Omental fat pad (tissue), 4 donors: ENCODE measurements around the gene MON2. TPM values are rescaled to one million over a fixed set of nuclear protein-coding genes. Genes with fewer than 3 reads are reported as not detected.

Experiments
- ATAC-seq: fragments of 150-250 bp; one replicate; pipeline ENCODE4 v1.9.1; 2016; ENCODE audit warnings: mild to moderate bottlenecking, moderate library complexity; ENCODE audit not compliant: low FRiP score
- DNase-seq: peaks from one replicate; pipeline ENCODE4 v3.0.0-alpha.2; 2019; ENCODE audit warnings: low spot score
- CTCF ChIP-seq, 3 donors: fragments of 450-650 bp; IDR thresholded peaks; one replicate each; pipeline ENCODE4 v1.5.1; 2016 to 2017; ENCODE audit warnings: antibody characterized with exemption in 3 of 3, mild to moderate bottlenecking in 3 of 3, moderate library complexity in 2 of 3
- total RNA-seq, 4 donors: library from RNA; depleted of rRNA; stranded (reverse); fragments of >200 nt; gene quantifications; one replicate each; pipeline ENCODE4 v1.1.0, GENCODE V29; 2016

The MON2 gene
- total RNA-seq, 4 donors from 2014 or later = 65.6 to 107 (median 73.9) TPM

GRCh38 chr12:62622177-62622576 is 155.6 kb downstream of the MON2 start:
- ATAC-seq (no peak), DNase-seq (no peak)
- no peak for TF ChIP-seq CTCF (IDR thresholded peaks at IDR 0.05)

DNA sequence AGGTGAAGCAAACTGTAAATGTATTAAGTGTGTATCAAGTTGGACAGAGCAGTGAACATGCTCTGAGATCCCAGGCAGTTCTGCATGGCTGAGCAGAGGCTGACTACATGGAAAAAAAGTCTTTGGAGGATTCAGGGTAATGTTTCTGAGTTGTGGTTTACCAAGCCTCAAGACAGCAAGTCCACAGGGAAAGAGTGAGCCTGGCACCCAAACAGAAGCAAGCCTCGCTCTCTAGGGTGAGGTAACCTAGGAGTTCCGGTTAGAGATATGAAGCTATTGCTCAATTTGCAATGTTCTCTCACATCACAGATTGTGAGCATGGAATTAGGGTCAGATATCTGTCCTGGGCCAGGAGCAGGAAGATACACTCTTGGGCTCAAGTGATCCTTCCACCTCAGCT is 158.6 kb downstream of the MON2 start:
- DNase-seq (no peak), ATAC-seq (peak; percentile 67)
- TF ChIP-seq CTCF (IDR thresholded peaks at IDR 0.05) = no peak

GRCh38 chr12:62627181-62627580 is 160.6 kb downstream of the MON2 start:
- no peak for DNase-seq
- ATAC-seq = no peak
- TF ChIP-seq CTCF (IDR thresholded peaks at IDR 0.05) = no peak

GRCh38 chr12:62629413-62629812 is 162.8 kb downstream of the MON2 start:
- DNase-seq (no peak), ATAC-seq (no peak)
- TF ChIP-seq CTCF (IDR thresholded peaks at IDR 0.05) = no peak

GRCh38 chr12:62629971-62630739 is 163.5 kb downstream of the MON2 start:
- TF ChIP-seq CTCF (IDR thresholded peaks at IDR 0.05) = no peak
- DNase-seq (no peak), ATAC-seq (no peak)

- DNase-seq (no peak), ATAC-seq (peak; percentile 87)
- TF ChIP-seq CTCF (IDR thresholded peaks at IDR 0.05) = no peak
These were observed 165.1 kb downstream of the MON2 start for GRCh38 chr12:62631471-62632410.
